Muscle of arm (tissue), 12 donors: ENCODE results near the gene CFAP54. TPM values are rescaled to one million over a fixed set of nuclear protein-coding genes. Genes with fewer than 3 reads are reported as not detected.
A peak's percentile ranks its signal among the peaks of the same experiment; 100 is the strongest.

Experiments
- DNase-seq: peaks from one replicate; pipeline ENCODE4 v3.0.0-alpha.2; 2013
- polyA plus RNA-seq, 12 donors: library from polyadenylated mRNA; unstranded; fragments of 120-200 nt; gene quantifications; one replicate each; pipeline ENCODE4 v1.2.1, GENCODE V29; 2013; ENCODE audit not compliant: insufficient read length in 12 of 12

The CFAP54 gene
- polyA plus RNA-seq, 12 donors, result 0.16 to 1.2 (median 0.44) TPM; not detected in 2

DNA sequence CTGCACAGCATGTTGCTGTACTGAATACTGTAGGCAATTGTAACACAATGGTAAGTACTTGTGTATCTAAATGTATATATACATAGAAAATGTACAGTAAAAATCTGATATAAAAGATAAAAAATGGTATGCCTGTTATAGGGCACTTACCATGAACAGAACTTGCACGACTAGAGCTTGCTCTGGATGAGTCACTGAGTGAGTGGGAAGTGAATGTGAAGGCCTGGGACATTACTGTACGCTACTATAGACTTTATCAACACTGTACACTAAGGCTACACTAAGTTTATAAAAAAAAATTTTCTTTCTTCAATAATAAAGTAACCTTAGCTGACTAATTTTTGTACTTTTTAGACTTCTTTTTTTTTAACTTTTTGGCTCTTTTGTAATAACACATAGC is 393.5 kb downstream of the CFAP54 start:
- DNase-seq, result no peak

DNA sequence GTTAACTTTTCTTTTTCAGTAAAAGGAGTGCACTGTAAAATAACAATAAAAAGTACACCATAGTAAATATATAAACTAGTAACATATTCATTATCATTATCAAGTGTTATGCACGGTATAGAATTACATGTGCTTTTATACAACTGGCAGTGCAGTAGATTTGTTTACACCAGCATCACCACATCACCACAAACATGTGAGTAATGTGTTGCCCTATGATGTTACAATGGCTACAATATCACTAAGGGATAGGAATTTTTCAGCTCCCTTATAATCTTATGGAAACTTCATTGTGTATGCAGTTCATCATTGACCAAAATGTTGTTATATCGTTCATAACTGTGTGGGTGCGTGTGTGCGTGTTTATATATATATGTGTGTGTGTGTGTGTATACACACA is 394.2 kb downstream of the CFAP54 start:
- no peak for DNase-seq

DNA sequence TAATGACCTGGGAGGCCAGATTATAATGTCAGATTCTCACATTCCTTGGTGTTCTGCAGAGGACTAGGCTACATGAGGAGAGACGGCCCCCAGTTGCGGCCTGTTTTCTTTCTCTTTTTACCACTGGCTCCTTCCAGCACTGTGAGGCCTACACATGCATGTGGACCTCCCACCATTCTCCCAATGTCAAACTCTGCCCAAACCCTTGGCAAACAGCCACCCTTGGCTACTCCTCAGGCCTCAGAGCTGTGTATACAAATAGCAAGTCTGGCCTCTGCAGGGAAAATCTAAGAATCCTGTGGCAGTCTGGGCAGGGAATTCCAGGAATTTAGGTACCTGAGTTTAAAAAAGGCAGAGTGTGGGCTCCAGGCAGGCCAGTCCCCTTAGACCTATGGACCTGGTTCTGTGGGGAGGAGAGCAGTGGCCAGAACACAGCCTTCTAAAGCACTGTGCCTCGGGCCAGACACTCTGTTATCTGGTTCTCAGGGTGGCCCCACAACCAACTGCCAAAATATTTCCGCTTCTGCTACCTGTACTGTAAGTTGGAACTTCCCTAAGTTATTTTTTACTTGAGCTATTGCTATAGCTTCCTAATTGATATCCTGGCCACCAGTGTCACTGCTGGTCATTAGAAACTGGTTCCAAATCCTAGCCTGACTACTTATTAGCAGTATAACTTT is 397.8 kb downstream of the CFAP54 start:
- no peak for DNase-seq

DNA sequence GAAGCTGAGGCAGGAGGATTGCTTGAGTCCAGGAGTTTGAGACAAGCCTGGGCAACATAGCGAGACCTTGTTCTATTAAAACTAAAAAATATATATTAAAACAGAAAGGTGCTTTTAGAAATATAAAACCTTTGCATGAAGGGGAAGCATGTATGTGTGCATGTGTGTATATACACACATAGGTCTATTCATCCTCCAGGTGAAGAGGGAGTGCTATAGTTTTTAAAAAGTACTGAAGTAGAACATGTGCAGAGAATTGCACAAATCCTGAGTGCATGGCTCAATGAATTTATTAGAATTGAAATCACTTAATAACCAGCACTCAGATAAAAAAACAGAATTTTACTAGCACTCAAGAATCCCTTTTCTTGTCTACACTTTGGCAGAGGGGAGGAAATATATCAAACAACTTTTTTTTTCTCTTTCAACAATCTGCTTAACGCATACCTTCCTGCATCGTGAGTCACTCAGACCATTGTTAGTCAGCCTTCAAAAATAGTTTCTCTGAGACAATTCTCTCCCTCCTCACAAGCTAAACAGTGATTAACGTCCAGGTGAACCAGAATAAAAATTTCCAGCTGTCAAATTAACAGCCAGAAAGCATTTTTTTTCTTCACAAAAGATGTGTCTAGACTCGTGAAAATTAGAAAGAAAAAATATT is 400.0 kb downstream of the CFAP54 start:
- DNase-seq, result no peak

DNA sequence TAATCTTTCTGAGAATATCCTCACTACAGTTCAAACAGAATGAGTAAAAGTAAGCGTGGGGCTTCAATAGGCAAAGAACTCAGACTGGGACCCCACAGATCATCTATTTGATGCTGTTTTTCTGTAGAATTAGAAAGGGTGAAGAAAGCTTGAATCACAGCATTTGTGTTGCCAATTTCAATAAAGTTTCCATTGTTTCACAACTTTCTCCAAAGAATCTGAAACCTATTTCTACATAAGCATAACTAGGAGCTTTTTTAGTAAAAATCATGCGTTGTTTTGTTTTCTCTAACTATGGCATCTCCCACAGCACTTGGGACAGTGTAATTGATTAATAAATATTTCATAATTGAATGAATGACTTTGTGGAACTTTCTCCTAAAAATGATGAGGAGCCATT is 401.0 kb downstream of the CFAP54 start:
- DNase-seq, result no peak

DNA sequence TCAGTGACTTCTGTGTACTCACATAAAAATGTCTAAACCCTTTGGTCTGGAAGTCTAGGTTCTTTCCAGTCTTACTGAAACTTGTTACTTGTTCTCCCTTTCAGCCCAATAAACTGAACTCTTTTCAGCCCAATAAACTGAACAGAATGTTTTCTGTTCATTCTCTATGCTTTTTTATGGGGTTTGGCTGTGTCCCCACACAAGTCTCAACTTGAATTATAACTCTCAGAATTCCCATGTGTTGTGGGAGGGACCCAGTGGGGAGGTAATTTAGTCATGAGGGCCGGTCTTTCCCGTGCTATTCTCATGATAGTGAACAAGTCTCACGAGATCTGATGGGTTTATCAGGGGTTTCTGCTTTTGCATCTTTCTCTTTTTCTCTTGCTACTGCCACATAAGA is 402.7 kb downstream of the CFAP54 start:
- no peak for DNase-seq

DNA sequence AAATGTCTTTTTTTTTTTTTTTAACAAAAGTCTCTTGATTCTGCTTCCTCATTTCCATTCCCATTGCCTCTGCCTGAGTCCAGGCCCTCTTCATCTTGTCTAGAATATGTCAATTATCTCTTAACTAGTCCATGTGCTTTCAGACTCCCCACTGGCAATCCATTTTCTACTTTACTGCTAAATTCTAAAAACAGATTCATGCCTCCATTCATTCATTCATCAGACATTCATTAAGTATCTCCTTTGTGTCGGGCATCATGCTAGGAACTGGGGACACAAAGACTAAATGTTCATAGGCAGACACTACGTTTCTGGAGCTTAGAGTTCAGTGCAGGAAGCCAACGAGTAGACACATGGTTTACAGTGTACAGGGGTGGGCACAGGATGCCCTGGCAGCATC is 408.0 kb downstream of the CFAP54 start:
- DNase-seq, result no peak

DNA sequence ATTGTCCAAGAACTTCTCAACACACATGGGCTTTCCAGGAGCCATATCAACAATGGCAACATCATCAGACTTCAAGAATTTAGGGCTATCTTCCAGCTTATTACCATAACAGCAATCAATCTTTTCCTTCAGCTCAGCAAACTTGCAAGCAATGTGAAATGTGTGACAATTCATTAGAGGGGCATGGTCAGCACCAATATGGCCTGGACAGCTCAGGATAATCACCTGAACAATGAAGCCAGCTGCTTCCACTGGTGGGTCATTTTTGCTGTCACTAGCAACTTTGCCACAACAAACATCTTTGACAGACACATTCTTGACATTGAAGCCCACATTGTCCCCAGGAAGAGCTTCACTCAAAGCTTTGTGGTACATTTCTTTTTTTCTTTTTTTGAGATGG is 411.8 kb downstream of the CFAP54 start:
- no peak for DNase-seq

DNA sequence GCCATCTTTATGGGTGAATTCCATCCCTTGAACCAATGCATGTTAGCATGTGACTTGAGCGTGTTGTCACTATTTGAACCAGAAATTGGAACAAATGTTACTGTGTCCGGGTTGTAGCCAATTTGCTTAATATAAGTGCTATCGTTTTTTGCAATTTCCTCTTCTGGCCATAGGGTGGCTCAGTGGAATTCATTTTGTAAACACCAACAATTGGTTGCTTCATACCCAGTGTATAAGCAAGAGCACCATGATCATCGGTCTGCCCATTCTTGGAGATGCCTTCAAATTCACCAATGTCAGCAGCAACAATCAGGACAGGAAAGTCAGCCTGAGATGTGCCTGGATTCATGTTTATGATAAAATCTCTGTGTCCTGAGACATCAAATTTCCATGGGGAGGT is 412.7 kb downstream of the CFAP54 start:
- DNase-seq, result no peak

DNA sequence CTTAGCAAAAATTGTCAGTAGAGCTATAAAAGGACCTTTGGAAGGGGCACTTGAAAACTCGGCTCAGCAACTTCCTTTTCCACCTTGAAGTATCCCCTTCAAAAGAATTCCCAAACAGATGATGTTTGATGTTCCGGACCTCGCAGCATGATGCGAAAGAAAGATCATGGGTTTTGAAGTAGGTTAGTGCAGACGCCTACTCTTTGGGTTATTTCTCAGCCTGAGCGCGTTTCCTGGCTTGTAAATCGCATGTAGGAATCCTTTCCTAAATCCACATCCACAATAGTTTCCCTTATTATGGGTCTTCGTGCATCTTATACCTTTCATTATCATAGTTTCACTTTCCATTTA is 417.1 kb downstream of the CFAP54 start:
- no peak for DNase-seq

DNA sequence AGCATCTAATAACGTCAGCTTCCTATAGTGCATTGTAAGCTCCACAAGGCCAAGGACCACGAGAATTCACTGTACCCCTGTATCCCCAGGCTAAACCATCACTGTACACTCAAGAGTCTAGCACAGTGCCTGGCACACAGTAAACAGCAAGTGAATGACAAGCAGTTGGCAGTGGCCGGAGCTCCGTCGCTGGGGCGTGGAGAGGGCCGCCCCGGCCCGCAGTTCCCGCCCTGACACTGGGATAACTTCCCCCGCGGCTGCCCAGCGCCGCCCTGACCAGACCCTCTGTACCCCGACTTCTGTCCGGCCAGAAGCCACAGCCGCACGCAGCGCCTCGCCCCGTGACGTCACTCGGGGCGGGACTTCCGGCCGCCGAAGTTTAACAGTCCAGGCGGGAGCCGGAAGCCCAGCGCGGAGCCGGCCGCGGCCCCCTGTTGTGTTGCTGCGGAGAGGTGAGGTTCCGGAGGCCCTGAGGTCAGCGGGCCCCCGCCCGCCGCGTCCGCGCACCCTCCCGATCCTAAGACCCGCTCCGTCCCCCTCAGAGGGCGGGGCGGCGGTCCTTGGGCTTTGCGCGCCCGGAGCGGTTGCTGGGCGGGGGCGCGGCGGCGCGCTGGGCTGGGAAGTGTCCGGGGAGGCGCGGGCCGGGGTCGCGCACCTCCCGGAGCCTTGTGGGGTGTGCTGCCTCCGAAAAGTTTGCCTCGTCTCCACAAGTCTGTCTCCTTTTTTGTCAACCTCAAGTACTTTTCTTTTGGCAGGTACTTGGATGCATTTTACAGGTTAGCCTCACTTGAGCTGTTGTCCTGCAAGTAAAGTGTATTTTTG is 417.7 kb downstream of the CFAP54 start, which contains the start of gene NEDD1:
Gene NEDD1, plus strand, starts transcription at position 409 of the 822 bp plus-strand sequence. CDS start 2,503 bp downstream, outside the sequence.
- DNase-seq, result peak; percentile 88

DNA sequence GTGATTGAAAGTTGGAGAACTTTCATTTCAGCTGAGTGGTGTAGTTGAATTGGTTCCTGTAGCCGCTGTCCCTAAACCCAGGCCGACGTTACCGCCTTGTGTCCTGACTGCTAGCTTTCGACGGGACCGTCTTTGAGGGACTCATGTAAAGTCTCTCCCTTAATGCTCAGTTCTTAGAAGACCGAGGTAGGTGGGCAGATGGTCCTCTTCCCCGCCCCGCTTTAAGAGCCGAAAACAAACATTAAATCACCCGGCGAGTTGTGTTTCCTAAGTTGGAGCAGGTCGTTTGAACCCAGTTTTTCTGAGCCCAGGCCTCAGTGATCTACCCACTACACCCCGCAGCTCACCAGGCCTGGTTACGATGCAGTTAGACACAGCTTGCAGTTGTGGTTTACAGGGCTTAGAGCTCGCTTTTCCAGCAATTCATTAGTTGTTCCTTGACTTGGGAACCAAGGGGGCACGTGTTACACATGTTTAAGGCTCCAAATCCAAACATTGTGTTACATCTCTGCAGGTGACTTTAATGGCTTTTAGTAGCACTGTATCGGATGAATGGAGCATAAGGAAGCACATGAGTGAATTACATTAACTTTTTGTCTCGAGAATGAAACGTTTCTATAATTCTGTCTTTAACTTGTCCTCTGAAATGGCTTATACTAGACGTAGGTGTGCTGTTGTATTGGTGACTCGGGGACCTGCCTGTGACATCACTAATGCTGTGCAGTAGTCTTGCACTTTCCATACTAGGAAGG is 418.5 kb downstream of the CFAP54 start:
- peak; percentile 48 for DNase-seq

DNA sequence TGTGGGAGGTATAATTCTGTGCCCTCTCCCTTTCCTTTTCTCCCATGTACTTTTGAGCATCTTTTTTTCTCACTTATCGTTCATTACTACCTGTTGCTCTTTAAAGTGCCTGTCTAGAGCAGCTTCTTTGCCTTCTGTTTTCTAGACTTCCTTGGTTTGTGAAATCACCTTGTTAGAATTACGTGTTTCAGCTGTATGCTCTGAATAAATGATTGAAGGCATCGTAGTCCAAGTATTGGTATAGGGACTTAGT is 419.0 kb downstream of the CFAP54 start:
- DNase-seq, result no peak

DNA sequence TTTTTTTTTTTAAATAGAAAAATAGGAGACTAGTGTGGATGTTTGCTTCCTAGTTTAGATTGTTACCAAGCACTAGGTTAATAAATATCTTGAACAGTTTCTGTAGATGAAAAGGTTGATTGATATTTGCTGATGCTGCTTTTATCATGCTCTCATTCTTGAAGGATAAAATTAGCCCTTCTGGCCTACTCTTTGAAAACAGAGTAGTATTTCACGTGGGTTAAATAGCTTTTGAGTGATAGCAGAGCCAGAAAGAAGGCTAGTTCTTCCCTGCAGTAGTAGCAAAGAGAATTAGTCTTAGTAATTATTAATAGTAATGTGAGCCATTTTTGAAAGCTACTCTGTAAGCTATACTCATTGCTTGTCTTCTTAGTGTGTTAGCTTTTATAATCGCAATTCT is 422.9 kb downstream of the CFAP54 start:
- DNase-seq, result no peak

DNA sequence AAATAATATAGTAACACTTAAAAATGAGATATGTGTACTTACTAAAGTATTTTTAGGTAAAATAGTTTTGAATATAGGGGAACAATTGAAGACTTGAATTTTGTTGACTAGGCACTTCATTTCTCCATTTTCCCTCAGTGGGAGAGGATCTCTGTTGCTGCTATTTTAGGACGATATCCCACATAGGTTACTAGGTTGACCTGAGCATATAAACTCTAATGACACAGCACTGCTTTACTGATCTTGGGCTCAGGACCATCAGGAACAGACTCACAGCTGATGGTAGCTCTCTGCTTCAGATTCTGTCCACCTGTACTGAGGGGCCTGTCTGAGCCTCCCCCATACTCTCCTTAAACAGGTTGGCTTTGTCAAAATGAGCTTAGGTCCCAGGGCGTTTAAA is 423.6 kb downstream of the CFAP54 start:
- DNase-seq, result no peak

DNA sequence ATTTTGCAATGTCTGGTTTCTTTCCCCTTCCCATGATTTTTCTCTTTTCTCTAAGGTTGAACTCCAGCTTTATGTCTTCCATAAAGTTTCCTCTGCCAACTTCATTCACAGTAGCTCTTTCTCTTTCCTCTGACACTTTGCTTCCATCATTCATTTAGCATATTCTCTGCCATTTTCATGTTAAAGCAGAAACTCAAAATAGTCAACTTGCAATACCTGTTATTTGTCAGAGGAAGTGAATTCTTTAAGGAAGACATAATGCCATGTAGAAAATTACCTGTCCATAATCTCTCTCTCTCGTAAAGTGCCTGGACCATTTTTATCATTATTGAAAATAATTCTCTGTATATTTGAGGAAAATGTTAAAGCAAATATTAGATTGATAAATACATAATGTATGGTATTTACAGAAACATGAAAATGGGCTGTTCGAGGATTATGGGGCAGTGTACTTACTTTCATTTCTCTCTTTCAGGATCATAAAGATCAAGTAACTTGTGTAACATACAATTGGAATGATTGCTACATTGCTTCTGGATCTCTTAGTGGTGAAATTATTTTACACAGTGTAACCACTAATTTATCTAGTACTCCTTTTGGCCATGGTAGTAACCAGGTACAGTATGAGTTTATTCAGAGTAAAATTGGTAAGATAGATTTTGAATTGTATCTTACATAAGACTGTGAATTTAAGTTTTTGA is 430.3 kb downstream of the CFAP54 start:
- no peak for DNase-seq

Other genes starting within 250 kb of the CFAP54 start
- gene CDK17, start 89.1 kb upstream of the CFAP54 start, polyA plus RNA-seq, result 10 to 100 TPM in 11 of 12 donors, not detected in 1; 24.3 to 41.6 (median 31.8) TPM